ENCODE results near the gene HOXD9. TPM values are rescaled to one million over a fixed set of nuclear protein-coding genes. Genes with fewer than 3 reads are reported as not detected.

The HOXD9 gene
- total RNA-seq, 1 donor from 2014 or later: 0.56 TPM

DNA sequence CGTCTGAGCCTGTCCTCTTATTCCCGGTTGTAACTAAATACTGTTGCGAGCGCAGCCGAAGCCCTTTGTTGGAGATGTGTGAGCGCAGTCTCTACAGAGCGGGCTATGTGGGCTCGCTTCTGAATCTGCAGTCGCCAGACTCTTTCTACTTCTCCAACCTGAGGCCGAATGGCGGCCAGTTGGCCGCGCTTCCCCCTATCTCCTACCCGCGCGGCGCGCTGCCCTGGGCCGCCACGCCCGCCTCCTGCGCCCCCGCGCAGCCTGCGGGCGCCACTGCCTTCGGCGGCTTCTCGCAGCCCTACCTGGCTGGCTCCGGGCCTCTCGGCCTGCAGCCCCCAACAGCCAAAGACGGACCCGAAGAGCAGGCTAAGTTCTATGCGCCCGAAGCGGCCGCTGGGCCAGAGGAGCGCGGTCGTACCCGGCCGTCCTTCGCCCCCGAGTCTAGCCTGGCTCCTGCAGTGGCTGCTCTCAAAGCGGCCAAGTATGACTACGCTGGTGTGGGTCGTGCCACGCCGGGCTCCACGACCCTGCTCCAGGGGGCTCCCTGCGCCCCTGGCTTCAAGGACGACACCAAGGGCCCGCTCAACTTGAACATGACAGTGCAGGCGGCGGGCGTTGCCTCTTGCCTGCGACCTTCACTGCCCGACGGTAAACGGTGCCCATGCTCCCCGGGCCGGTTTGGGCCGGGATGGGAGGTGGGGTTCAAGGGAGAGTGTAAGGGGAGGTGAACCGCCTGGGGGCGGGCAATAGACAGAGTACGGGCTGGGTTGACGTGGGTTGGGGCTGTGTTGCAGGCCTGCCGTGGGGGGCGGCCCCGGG, 22.6 kb upstream of the HOXD9 start, which contains the start of gene HOXD12:
Gene HOXD12, plus strand, starts transcription at position 68 of the 819 bp plus-strand sequence. Its CDS starts 7 bp downstream, at position 75.
- Mint-ChIP-seq H3K36me3 (ENCODE audit: low read depth, unreplicated experiment) (no peaks in the 10 kb centered on the region), H3K9me3 (ENCODE audit: unreplicated experiment) (no peaks in the 10 kb centered on the region), H3K27ac (ENCODE audit: unreplicated experiment) (no peak within 1 kb of the TSS), H3K4me3 (ENCODE audit: unreplicated experiment) (no peak within 1 kb of the TSS), H3K4me1 (ENCODE audit: unreplicated experiment) (peaks cover 22% of the 10 kb centered on the region), H3K27me3 (ENCODE audit: unreplicated experiment) (peaks cover 53% of the 10 kb centered on the region)
- DNase-seq (ENCODE audit: low spot score): peak; percentile 14
- TF ChIP-seq CTCF (IDR thresholded peaks at IDR 0.05; ENCODE audit: unreplicated experiment): no peak

- Mint-ChIP-seq H3K36me3 (ENCODE audit: low read depth, unreplicated experiment) (no peaks in the 10 kb centered on the region), H3K27me3 (ENCODE audit: unreplicated experiment) (peaks cover 52% of the 10 kb centered on the region), H3K4me1 (ENCODE audit: unreplicated experiment) (peaks cover 22% of the 10 kb centered on the region), H3K27ac (ENCODE audit: unreplicated experiment) (no peak overlapping the region), H3K9me3 (ENCODE audit: unreplicated experiment) (no peaks in the 10 kb centered on the region), H3K4me3 (ENCODE audit: unreplicated experiment) (no peak overlapping the region)
- DNase-seq (ENCODE audit: low spot score): peak; percentile 8
- TF ChIP-seq CTCF (IDR thresholded peaks at IDR 0.05; ENCODE audit: unreplicated experiment): no peak
Measured at GRCh38 chr2:176100547-176101140, 21.9 kb upstream of the HOXD9 start.

- peaks cover 27% of the 10 kb centered on the region for H3K4me1 Mint-ChIP-seq (ENCODE audit: unreplicated experiment)
Measured at GRCh38 chr2:176101216-176101830, 21.2 kb upstream of the HOXD9 start.

GRCh38 chr2:176101842-176102241, 20.7 kb upstream of the HOXD9 start:
- Mint-ChIP-seq H3K27me3 (ENCODE audit: unreplicated experiment) (peaks cover 61% of the 10 kb centered on the region), H3K9me3 (ENCODE audit: unreplicated experiment) (no peaks in the 10 kb centered on the region), H3K27ac (ENCODE audit: unreplicated experiment) (no peak overlapping the region), H3K36me3 (ENCODE audit: low read depth, unreplicated experiment) (no peaks in the 10 kb centered on the region), H3K4me1 (ENCODE audit: unreplicated experiment) (peaks cover 25% of the 10 kb centered on the region), H3K4me3 (ENCODE audit: unreplicated experiment) (no peak overlapping the region)
- no peak for DNase-seq (ENCODE audit: low spot score)
- no peak for TF ChIP-seq CTCF (IDR thresholded peaks at IDR 0.05; ENCODE audit: unreplicated experiment)

More at GRCh38 chr2:176101216-176101830, 21.2 kb upstream of the HOXD9 start:
- Mint-ChIP-seq H3K9me3 (ENCODE audit: unreplicated experiment) (no peaks in the 10 kb centered on the region), H3K36me3 (ENCODE audit: low read depth, unreplicated experiment) (no peaks in the 10 kb centered on the region), H3K27me3 (ENCODE audit: unreplicated experiment) (peaks cover 59% of the 10 kb centered on the region), H3K4me3 (ENCODE audit: unreplicated experiment) (no peak overlapping the region), H3K27ac (ENCODE audit: unreplicated experiment) (no peak overlapping the region)
- DNase-seq (ENCODE audit: low spot score): no peak
- no peak for TF ChIP-seq CTCF (IDR thresholded peaks at IDR 0.05; ENCODE audit: unreplicated experiment)
